Nucleus accumbens (tissue), 56 donors: Measurements from ENCODE around the gene SHROOM3.

Source experiments
- DNase-seq, 56 donors: peaks; one replicate each; lab custom pipeline; 2025; lab: John Stamatoyannopoulos, UW

Gene SHROOM3

DNA sequence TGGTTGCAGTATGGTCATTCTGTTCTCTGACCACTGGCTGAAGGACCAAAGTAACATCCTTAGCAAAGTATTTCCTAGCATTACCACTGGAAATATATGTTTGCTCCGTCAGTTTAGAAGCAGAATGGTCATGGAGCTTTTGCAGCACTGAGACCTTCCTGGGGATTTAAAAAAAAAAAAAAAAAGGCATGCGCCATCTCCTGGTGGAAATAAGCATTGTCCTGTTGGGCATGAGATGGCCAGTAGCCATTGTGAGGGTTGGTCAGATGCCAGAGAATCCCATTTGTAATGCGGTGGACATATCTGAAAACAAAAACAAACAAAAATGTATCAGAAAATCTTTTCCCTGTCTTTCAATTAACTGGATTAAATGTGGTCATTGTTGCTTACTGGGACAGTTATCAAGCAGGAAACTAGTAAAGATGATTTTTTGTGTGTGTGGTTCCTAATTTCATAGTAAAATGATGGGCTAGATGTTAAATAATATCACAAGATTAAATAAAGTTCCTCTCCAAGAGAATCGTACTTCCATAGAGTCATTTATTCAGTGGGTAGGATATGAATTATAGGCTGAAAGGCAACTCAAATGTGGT is 323.4 kb downstream of the SHROOM3 start:
- peak in 11 of 56 donors; percentile 3 to 37 (median 4) for DNase-seq

DNA sequence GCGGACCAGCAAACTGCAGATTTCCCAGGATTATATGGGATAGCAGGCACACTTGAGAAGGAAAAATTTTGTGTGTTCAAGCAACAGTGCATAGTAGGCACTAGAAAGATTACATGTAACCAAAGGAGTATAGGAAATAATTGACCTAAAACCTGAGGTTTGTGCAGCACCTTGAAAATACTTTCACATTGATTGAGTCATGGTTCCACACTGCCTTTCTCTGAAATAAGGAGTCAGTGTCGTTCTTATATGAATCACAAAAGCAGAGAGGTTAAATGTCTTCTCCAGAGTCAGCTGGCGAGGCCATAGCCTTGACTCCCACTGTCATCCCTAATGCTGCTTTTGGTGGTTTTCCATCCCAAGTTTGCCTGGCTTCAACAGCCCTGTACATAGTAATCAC is 324.0 kb downstream of the SHROOM3 start:
- no peak for DNase-seq

DNA sequence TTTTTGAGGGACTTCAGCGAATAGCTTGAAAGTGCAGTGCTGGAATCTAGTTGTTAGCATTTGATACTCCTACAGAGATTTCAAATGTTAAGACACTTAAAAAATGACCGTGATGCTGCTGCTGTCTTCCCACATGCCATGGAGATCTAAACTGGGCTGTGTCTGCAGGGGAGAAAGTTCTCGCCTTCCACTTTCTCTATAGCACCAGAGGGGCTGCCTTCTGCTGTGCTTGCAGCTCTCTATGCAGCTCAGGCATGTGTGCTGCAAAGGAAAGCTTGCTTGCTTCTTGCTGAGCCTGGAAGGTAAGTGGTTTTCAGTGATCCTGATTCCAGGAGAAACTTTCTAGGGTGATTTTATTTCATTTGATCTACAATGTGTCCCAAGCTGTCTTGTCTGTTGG is 325.2 kb downstream of the SHROOM3 start:
- no peak for DNase-seq

DNA sequence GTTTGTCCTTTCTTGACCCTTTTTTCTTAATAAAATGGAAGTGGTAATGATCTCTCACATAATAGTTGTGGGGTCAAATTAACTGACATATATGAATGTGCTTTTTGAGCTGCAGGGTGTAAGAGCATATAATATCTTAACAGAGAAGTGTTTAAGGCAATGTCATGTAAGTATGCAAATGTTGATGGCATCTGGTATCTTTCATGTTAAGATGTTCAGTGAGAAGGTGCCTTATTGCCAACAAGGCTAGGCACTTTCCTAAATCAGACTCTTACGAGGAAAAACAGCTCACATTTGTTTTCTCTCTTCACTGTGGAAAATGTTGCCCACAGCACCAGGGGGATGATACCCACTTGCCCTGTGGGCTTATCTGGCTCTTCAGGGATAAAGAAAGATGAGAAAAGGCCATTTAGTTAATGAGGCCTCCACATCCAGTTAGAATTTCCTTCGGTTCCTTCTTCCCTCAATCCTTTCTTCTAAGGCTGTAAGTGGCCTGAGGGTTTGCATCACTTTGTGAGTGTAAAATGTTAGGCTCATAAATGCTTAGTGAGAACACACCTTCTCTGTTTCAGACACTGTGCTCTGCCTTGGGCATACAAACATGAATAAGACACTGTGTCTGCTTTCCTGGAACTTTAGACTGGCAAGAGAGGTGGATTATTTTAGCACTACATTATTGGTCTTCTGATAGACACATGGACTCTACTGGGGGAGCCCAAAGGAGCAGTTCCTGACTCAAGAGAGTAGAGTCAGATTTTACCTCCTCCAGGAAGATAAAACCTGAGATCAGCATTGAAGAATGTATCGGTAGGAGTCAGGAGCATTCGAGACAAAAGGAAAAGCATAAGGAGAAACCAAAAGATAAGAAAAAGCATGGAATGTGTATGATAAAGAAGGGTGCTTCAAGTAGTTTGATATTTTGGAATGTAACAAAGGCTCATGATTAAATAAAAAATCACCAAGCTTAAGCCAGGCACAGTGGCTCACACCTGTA is 327.4 kb downstream of the SHROOM3 start:
- DNase-seq = no peak

DNA sequence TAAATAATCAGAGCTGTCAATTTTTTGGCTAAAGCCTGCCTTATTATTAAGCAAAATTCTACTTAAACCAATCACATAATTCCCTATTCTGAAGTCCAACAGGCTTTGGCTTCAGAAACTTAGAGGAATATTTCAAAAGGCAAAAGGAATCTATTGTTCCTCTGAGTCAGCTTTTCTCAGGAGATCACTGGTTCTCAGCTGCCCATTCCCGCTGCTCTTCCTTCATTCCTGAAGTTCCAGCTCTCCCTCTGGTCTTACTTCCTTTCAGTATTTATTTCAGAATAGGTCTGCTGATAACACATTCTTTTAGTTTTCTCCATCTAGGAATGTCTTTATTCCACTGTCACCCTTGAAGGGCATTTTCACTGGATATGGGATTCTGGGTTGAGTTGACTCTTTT is 329.2 kb downstream of the SHROOM3 start:
- no peak for DNase-seq

DNA sequence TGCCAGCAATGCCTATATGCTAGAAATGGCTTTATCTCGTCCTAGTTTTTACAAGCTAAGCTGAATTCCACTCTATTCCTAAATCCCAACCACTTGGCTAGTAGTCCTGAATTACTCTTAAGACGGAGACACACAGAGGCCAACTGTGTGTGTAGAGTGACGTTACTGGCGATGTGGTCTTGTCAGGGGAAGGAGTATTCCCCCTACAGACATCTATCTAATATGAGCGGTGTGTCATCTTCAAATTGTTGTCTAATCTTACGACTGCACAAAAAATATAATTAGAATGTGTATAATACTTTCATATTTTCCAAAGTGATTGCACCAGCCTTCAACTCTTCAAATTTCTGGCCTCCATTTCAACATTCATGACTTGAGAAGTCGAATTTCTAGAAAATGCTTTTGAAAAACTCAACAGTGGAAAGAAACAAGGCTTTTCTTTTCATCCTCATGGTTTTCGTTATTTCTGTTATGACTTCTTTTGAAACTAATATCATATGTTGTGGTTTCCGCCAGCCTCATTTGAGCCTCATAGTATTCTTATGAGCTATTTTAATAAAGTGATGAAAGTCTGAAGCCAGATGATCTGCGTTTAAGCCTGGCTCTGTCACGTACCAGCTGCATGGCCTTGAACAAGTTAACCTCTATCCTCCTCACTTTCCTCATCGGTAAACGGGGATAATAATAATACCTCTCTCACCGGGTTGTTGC is 330.6 kb downstream of the SHROOM3 start:
- DNase-seq = no peak

DNA sequence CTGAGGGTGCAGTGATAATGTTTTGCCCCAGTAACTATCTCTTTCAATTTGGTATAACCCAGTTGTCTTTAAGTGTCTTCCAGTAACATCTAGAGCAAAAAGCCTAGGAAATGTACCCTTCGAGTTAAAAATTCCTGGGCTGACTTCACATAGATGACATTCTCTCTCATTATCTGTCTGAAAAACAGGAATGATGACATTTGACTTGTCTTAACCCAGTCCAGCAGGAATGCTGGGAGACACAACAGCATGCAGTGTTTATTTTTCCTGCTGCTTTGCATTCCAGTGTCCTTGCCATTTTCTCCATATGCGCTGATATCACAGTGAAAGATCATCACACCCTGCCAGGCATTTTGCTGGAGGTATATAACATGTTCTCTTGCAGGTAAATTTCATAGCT is 333.0 kb downstream of the SHROOM3 start:
- no peak for DNase-seq

DNA sequence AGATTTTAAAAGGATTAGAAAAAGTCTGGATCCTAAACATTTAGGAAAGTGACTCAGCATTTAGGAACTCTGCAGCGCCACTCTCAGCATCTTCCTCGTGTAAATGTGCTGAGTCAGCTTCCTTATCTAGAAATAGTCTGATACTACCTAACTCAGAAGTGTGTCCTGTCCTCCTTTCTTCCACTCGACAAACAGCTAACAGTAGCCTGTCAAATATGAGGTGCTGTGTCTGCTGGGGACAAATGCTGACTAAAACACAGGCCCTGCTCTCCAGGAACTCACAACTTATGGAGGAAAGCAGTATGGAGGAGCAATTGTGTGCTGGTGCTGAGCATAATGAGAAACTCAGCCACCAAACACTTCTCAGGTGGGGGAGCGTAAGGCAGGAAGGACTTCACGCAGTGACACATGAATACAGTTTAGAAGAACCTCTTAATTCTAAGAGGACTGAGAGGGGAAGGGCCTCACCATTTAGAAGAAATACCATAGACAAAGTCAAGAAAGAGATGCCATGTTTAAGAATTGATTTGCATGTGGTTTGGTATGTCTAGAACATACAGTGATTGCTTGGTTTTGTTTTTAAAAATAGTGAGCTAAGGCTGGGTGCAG is 337.6 kb downstream of the SHROOM3 start:
- no peak for DNase-seq

DNA sequence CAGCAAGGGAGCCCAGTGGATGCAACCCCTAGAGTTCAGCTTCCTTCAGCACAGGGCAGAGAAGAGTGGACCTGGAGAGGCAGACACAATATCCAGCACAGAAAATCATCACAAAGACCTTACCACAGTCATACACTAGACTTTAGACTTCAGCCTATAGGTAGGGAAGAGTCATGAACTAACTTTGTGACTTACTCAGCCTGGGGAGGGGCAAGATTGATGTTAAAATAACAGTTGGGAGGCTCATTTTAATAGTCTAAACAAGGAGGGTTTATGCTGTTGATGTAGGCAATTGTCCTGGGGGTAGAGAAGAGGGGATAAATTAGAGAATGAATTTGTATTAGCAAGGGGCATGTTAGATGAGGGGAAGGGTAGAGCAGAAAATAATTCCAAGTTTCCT is 338.7 kb downstream of the SHROOM3 start:
- DNase-seq = no peak

DNA sequence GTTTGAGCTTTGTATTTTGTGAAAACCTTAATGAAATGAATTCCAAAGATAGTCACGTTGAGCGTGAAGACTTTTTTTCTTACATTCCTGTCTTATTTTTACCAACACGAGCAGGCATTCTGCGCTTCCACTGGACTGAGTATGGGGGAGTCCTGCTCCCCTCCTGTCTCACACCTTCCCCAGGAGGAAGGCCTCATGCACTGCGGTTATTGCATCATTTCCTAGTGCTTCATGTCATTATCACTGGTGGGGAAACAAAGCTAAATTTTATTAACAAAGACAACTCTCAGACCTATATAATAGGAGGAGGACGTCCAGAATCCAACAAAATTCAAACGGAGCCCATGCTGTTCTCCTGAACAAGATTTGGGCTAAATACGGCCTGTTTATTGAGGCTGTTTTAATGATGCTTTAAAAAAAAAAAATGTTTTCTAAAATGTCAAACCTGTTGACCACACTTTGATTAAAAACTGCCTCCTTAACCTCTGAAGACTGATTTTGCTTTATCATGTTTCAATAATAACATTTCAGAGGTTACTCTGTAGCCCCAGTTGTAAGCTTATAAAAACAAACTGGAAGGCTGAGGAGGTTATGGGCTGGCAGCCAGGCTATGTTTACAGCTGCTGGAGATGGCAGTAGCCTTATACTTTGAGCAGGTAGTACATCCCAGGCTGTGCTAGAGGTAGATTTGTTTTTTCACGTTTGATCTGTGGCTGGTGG is 344.9 kb downstream of the SHROOM3 start:
- no peak for DNase-seq

DNA sequence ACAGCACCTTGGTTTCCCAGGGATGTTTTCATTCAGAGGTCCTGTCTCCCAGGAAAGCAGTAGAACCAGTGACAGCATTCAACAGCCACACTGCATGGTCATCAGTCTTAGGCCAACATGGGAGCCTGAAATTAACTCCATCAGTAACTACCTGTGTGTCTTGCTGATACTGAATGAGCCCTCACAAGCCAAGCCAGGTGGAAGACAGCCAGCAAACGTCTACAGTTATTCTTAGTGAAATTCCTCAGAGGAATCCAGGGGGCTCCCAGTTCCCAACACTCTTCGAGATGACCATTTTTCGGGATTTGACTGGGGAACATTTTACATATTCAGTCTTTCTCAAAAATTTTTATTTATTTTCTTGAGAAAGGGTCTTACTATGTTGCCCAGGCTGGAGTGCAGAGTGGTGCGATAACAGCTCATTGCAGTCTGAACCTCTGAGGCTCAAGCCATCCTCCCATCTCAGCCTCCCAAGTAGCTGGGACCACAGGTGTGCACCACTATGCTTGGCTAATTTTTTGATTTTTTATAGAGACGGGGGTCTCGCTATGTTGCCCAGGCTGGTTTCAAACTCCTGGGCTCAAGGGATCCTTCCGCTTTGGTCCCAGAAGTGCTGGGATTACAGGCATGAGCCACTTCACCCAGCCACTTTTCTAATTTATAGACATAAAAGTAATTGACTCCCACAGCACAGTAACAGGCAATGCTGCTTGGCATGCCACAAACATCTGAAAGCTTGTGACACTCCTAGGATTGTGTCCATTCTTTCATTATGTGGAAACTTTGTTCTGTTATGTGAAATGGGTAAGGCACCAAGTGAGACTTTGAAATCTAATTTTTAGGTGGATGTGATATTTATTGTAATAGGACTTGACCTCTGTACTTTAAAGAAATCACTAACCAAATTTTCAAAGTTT is 346.0 kb downstream of the SHROOM3 start:
- DNase-seq = no peak

DNA sequence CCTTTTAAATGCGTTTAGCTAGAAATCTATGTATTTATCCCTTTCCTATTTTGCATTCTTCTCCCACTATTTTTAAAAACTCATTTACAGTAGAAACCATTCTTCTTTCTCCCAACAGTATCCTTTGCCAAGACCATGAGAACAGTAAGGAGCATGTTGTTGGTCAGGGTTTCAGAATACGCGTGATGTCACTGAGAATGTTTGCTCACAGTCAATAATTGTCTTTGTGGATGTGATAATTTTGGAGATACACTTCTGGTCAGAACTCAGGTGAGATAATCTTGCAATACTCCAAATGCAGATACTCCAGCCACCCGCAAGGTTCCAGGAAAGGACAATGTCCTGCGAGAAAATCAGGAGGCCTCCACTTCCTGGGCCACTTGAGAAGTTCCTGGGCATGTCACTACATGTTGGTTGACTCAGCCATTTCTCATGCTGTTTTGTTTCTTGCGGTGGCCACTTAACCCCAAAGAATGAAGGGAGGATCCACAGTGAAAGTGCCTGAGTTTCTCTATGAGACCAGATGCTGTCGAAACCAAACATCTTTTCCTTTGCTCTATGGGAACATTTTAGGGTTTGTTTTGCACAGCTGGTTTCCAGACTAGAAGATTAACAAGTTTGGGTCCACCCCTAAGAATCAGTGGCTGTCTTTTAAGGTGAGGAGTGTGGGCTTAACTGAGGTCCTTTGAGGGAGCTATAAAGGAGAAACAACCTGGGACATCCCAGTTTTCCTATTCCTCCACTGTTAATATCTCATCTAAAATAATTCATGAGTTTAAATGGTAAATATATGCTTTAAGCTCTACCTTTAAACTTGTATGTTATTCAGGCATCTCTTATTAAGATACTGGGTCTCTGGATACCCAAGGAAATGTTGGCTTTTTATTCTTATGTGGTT is 346.9 kb downstream of the SHROOM3 start:
- DNase-seq = no peak

DNA sequence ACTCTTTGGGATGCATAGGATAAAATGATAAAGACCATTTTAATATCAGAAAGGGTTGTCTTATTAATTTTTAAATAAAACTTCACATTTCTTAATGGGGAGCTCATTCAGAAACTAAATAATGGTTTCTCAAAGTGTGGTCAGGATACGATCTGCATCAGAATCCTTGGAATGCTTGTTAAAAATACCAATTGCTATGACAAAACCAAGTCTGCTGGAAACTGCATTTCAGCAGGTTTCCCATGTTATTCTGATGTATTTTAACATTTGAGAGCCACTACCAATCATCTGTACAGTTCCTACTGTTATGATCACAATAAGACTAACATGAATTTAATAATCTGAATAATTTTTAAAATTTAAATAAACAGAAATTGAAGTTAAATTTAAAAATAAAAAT is 347.8 kb downstream of the SHROOM3 start:
- no peak for DNase-seq

DNA sequence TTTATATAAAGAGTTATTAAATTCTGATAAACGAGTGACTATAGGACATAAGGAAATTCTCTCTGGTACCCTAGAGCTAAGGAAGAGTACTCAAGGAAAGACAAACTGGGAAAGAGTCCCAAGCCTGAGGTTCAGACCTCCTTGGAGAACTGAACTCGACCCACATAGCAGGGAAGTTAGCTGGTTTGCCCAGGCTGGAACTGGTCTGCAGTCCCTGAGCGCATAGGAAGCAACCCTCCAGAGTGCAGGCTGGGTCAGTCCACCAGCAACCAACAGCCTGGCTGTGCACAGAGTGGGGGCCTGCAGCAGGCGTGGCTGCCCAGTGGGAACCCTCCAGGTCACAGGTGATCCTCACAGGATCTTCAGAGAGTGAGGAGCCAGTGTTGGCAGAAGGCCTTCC is 348.8 kb downstream of the SHROOM3 start:
- no peak for DNase-seq

DNA sequence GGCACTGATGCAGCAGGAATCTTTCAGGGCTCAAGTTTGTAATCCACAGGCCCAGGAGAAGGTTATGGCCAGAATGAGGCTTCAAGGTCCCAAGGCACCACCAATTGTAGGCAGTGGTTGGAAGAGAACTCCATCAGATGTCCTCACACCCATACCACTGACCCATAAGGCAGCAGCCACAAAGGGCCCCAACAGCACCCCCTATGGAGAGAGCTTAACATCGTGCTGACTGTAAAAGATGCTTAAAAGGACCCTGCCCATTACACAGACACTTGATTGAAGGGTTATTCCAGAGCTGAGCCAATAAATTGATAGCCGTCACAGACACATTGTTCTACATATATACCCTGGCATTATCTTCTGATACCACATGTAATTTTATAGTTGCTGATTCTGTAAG is 349.2 kb downstream of the SHROOM3 start:
- DNase-seq = no peak

DNA sequence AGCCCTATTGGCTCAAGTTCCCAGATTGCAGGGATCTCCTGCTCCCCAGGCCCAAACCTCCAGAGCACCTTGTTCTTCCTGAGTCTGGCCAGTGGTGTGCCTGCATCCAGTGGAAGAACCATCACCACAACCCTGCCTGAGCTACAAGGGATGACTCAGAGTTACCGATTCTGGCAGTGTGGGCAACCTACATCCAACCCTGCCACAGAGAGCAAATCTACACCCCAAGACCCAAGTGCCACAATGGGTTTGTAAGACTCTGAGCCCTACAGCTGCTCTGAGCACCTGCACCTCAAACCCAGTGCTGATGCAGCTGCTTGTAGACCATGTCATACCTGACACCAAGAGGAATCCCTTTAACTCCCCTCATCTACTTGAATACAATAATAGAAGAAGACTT is 352.9 kb downstream of the SHROOM3 start:
- no peak for DNase-seq

DNA sequence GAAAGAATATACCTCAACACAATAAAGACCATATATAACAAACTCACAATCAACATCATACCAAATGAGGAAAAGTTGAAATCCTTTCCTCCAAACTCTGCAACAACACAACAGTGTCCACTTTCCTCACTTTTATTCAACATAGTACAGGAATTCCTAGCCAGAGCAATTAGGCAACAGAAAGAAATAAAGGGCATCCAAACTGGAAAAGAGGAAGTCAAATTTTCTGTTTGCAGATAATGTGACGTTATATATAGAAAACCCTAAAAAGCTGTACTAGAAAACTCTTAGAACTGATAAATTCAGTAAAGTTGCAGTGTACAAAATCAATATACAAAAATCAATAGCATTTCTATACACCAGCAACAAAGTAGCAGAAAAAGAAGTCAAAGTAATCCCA is 355.3 kb downstream of the SHROOM3 start:
- no peak for DNase-seq

DNA sequence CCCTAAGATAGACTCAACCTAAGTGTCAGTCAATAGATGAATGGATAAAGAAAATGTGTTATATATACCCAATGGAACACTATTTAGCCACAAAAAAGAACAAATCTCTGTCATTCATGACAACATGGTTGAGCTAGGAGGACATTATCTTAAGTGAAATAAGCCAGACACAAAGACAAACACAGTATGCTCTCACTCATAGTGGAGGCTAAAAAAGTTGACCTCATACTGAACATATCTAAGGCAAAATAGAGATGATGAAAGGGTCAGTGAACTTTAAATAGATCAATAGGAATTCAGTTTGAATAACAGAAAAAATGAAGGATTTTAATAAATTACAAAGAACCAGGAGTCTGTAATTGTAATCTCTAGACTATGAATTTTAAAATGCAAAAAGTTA is 356.4 kb downstream of the SHROOM3 start:
- no peak for DNase-seq
